Coronary artery (tissue), 2 donors: ENCODE results near the gene C19orf33.
"Not testable (repeated sequence)": the region's sequence is repeated elsewhere in the genome, so short reads cannot be mapped to it uniquely, and the experiment has no call there.

ENCODE experiments used
- DNase-seq: peaks from one replicate; pipeline ENCODE4 v3.0.0-alpha.2; 2017; ENCODE audit warnings: low spot score
- H3K27ac ChIP-seq, 2 donors: fragments of 200-600 bp; sonication (generic); one replicate each; pipeline ENCODE4 v1.5.1; 2016 to 2019
- H3K4me3 ChIP-seq: fragments of 200-600 bp; sonication (generic); 2 replicates; pipeline ENCODE4 v1.5.1; 2016; ENCODE audit warnings: mild to moderate bottlenecking, moderate library complexity
- TF ChIP-seq, protein P1 (sequence below): fragments of 200-600 bp; sonication (generic); IDR thresholded peaks from one replicate; pipeline ENCODE4 v1.5.1; 2019; ENCODE audit warnings: antibody characterized with exemption

Gene C19orf33

DNA sequence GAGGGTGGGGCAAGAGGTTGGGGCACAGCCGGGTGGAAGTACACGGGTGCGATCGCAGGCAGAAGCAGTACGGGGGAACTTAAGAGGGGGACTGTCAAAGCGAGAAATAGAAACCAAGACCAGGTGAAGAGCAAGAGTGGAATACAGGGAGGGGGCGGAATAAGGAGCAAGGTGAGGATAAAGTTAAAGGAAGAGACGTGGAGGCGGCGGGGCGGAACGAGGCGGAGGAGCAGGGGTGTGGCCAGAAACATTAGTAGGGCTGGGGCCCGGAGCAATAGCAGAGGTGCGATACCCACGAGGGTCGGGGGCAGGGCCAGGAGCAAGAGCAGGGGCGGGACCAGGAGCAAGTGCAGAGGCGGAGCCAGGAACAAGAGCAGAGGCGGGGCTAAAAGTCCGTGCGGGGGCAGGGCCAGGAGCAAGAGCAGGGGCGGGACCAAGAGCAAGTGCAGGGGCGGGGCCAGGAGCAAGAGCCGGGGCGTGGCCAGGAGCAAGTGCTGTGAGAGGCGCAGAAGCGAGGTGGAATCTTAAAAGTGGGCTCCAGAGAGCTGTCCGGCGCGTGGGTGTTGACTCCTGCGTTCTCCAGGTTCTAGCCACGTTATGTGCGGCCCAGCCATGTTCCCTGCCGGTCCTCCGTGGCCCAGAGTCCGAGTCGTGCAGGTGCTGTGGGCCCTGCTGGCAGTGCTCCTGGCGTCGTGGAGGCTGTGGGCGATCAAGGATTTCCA is 32.7 kb downstream of the C19orf33 start:
- peak overlapping the region; percentile 69 for H3K4me3 ChIP-seq
- TF ChIP-seq, protein P1, sequence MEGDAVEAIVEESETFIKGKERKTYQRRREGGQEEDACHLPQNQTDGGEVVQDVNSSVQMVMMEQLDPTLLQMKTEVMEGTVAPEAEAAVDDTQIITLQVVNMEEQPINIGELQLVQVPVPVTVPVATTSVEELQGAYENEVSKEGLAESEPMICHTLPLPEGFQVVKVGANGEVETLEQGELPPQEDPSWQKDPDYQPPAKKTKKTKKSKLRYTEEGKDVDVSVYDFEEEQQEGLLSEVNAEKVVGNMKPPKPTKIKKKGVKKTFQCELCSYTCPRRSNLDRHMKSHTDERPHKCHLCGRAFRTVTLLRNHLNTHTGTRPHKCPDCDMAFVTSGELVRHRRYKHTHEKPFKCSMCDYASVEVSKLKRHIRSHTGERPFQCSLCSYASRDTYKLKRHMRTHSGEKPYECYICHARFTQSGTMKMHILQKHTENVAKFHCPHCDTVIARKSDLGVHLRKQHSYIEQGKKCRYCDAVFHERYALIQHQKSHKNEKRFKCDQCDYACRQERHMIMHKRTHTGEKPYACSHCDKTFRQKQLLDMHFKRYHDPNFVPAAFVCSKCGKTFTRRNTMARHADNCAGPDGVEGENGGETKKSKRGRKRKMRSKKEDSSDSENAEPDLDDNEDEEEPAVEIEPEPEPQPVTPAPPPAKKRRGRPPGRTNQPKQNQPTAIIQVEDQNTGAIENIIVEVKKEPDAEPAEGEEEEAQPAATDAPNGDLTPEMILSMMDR, result no peak
- H3K27ac ChIP-seq, result peak overlapping the region; percentile 96 to 100
- DNase-seq, result peak; percentile 96

DNA sequence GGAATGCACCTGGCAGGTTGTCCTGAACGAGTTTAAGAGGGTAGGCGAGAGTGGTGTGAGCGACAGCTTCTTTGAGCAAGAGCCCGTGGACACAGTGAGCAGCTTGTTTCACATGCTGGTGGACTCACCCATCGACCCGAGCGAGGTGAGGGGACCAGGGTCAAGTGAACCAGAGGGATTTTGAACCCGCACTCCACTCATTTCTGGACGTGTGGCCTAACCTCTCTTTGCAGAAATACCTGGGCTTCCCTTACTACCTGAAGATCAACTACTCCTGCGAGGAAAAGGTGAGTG is 33.3 kb downstream of the C19orf33 start:
- no peak for DNase-seq
- TF ChIP-seq, protein P1, result no peak
- Histone ChIP-seq H3K4me3 (peak overlapping the region; percentile 69), H3K27ac (peak overlapping the region in 1 of 2 donors; percentile 100)

DNA sequence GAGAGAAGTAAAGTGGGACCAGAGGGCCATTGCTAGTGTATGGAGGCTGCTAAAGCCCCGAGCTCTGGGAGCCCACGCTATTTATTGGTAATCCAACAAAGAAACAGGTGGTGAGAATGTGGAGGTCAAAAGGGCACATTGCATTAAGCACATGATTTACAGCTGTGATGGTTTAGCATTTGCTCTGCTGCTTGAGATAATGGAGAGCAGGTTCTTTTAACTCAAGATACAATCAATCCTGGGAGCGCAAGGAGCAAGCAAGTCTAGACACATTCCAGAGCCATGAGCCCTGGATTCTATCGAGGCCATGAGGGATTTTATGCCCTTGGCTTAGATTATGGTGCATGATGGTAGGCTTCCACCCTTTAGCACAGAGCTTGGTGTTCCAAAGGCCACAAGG is 35.0 kb downstream of the C19orf33 start:
- not testable (repeated sequence) for DNase-seq

DNA sequence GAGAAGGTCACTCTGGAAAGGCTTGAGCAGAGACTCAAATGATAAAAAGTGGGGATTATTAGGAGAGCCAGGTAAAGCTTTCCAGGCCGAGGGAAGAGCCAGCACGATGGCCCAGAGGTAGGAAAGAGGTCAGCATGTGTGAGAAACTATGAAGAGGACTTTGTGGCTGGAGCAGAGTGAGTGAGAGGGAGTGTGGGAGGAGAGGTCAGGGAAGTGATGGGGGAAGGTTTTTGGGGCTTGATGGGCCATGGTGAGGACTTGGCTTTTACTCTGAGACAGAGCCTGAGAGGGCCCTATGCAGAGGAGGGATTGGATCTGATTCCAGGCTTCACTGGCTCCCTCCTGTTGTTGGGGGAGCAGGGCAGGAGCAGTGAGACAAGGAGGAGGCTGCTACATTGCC is 36.9 kb downstream of the C19orf33 start:
- H3K4me3 ChIP-seq, result no peak overlapping the region
- no peak for DNase-seq
- TF ChIP-seq, protein P1, result no peak
- no peak overlapping the region for H3K27ac ChIP-seq

More for the DNA sequence above, 35.0 kb downstream of the C19orf33 start:
- H3K4me3 ChIP-seq, H3K27ac ChIP-seq: not testable (repeated sequence)

DNA sequence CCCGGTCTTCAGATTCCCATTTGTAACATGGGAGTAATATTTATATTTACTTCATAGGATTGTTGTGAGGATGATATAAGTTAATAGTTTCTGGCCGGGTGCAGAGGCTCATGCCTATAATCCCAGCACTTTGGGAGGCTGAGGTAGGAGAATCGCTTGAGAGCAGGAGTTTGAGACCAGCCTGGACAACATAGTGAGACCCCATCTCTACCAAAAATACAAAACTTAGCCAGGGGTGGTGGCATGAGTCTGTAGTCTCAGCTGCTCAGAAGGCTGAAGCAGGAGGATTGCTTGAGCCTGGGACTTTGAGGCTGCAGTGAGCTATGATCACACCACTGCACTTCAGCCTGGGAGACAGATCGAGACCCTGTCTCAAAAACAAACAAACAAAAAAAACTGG is 42.8 kb downstream of the C19orf33 start:
- Histone ChIP-seq H3K27ac (no peak overlapping the region), H3K4me3 (no peak overlapping the region)
- TF ChIP-seq, protein P1, result no peak
- no peak for DNase-seq

DNA sequence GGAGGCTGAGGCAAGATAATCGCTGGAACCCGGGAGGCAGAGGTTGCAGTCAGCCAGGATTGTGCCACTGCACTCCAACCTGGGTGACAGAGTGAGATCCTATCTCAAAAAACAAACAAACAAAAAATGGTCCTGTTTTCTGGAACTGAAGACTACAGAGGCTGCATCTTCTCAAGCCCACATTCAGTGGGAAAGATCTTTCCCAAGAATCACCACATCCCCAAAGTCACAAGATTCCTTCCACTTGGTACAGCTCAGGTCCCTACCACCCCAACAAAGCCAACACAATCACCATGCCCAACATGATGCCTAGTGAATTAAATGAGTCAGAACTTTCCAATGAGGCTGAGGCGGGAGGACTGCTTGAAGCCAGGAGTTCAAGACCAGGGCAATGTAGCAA is 46.8 kb downstream of the C19orf33 start:
- Histone ChIP-seq H3K27ac (no peak overlapping the region), H3K4me3 (no peak overlapping the region)
- TF ChIP-seq, protein P1, result no peak
- no peak for DNase-seq

DNA sequence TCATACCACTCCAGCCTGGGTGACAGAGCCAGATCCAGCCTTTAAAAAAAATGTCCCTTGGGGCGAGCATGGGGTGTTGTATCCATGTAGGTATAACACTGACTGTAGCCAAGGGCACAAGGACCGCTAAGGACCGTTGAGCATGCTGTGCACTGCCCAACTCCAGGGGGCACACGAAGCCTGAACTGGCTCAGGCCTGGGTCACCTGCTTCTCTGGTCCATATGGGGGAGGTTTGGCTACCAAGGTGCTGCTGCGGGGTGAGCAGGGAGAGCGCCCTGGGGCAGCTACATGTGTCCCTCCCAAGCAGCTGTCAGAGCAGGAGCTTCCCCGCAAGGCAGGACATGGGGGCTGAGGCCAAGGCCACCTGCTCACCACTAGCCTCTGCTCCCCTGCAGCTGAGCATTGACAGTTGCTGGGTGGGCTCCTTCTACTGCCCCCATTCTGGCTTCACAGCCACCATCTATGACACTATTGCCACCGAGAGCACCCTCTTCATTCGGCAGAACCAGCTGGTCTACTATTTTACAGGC is 47.9 kb downstream of the C19orf33 start:
- no peak for DNase-seq
- Histone ChIP-seq H3K27ac (no peak overlapping the region), H3K4me3 (no peak overlapping the region)
- TF ChIP-seq, protein P1, result no peak
